C4-2B (cell line): ENCODE measurements around the gene UVRAG.

Experiments
- H3K27ac ChIP-seq: fragments of 450-650 bp; 2 replicates; pipeline ENCODE4 v1.5.1; 2017
- CTCF ChIP-seq: fragments of 450-650 bp; conservative IDR thresholded peaks from 2 replicates; pipeline ENCODE4 v1.5.1; 2017; ENCODE audit warnings: mild to moderate bottlenecking
- ZFX ChIP-seq: fragments of 450-650 bp; IDR thresholded peaks from 2 replicates; pipeline ENCODE4 v1.6.1; 2017

UVRAG gene

GRCh38 chr11:75981546-75981945 lies 166.5 kb downstream of the UVRAG start:
- H3K27ac ChIP-seq, result no peak overlapping the region
- TF ChIP-seq ZFX (no peak), CTCF (no peak)

- H3K27ac ChIP-seq, result no peak overlapping the region
- TF ChIP-seq CTCF (no peak), ZFX (no peak)
Observed at GRCh38 chr11:75982309-75982708, 167.3 kb downstream of the UVRAG start.

- TF ChIP-seq ZFX, result no peak
- no peak overlapping the region for H3K27ac ChIP-seq
Observed at GRCh38 chr11:75986966-75987365, 172.0 kb downstream of the UVRAG start.

- TF ChIP-seq CTCF (no peak), ZFX (no peak)
- no peak overlapping the region for H3K27ac ChIP-seq
Observed at GRCh38 chr11:75993126-75993525, 178.1 kb downstream of the UVRAG start.

DNA sequence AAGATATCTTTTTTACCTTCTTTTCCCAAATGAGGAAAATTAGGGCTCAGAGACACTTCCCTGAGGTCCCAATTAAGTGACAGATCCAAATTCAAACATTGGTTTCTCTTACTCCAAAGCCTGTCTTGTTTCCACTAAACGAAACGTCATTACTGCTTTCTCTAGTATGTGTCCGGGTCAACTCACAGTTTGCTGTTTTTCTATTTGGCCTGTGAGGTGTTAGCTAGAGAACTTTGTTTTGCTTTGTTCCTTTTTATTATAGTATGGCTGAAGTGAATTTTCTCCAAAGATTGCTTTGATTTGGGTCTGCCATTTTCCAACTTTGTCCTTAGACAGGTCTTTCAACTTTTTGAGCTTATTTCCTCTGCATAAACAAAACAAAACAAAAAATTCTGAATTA lies 179.6 kb downstream of the UVRAG start:
- H3K27ac ChIP-seq, result no peak overlapping the region
- TF ChIP-seq CTCF, result no peak
- TF ChIP-seq ZFX, result no peak

GRCh38 chr11:75996523-75997442 lies 181.8 kb downstream of the UVRAG start:
- no peak overlapping the region for H3K27ac ChIP-seq
- TF ChIP-seq ZFX (no peak), CTCF (no peak)

GRCh38 chr11:76004400-76004799 lies 189.4 kb downstream of the UVRAG start:
- H3K27ac ChIP-seq, result no peak overlapping the region
- no peak for TF ChIP-seq ZFX
- no peak for TF ChIP-seq CTCF

- TF ChIP-seq CTCF (no peak), ZFX (no peak)
- no peak overlapping the region for H3K27ac ChIP-seq
Observed at GRCh38 chr11:76005756-76006155, 190.7 kb downstream of the UVRAG start.
